Breast epithelium (tissue), 4 donors: ENCODE data around the gene CXCL17. TPM values are rescaled to one million over a fixed set of nuclear protein-coding genes. Genes with fewer than 3 reads are reported as not detected.
"Not testable (repeated sequence)": the region's sequence is repeated elsewhere in the genome, so short reads cannot be mapped to it uniquely, and the experiment has no call there.

Source experiments
- DNase-seq, 2 donors: peaks; one replicate each; pipeline ENCODE4 v3.0.0-alpha.2; 2019; ENCODE audit warnings: low spot score in 2 of 2
- H3K27ac ChIP-seq, 2 donors: fragments of 200-600 bp; sonication (generic) in 1 of 2; one replicate each; pipeline ENCODE4 v1.5.1; 2016 to 2019; ENCODE audit warnings: mild to moderate bottlenecking in 1 of 2
- H3K27me3 ChIP-seq, 2 donors: fragments of 200-600 bp; sonication (generic) in 1 of 2; one replicate each; pipeline versions ENCODE4 v1.5.1 to v1.6.0; 2017 to 2019; ENCODE audit warnings: control low read depth in 1 of 2, mild to moderate bottlenecking in 1 of 2
- H3K36me3 ChIP-seq: fragments of 200-600 bp; one replicate; pipeline ENCODE4 v1.5.1; 2019
- H3K4me1 ChIP-seq, 2 donors: fragments of 200-600 bp; sonication (generic); one replicate each; pipeline ENCODE4 v1.5.1; 2016 to 2019; ENCODE audit warnings: control low read depth in 1 of 2
- H3K4me3 ChIP-seq, 3 donors: fragments of 200-600 bp; sonication (generic); 1 replicate in 2 of 3; 2 replicates in 1 of 3; pipeline ENCODE4 v1.5.1; 2016 to 2019; ENCODE audit warnings: mild to moderate bottlenecking in 3 of 3, moderate library complexity in 2 of 3
- H3K9me3 ChIP-seq, 2 donors: fragments of 200-600 bp; sonication (generic) in 1 of 2; one replicate each; pipeline ENCODE4 v1.5.1; 2016 to 2019; ENCODE audit warnings: control low read depth in 1 of 2
- POLR2A ChIP-seq: fragments of 450-650 bp; IDR thresholded peaks from one replicate; pipeline ENCODE4 v1.6.1; 2016; ENCODE audit warnings: antibody characterized with exemption, mild to moderate bottlenecking, moderate library complexity
- POLR2AphosphoS5 ChIP-seq, 3 donors: sonication (generic); formaldehyde crosslinking; IDR thresholded peaks; one replicate each; pipeline ENCODE4 v1.6.1; 2017; ENCODE audit warnings: antibody characterized with exemption in 3 of 3
- intact Hi-C: fragments of 100-400 bp; cut with DNase I; formaldehyde crosslinking; loops from one replicate; pipeline ENCODE4 v1.15.1; 2023; ENCODE audit warnings: low total_unique reads
- total RNA-seq, 3 donors: library from RNA; depleted of rRNA; stranded (reverse); fragments of >200 nt; gene quantifications; one replicate each; pipeline ENCODE4 v1.1.0, GENCODE V29; 2016
- TF ChIP-seq, protein P1 (sequence below), 3 donors: fragments of 450-650 bp; IDR thresholded peaks; one replicate each; pipeline ENCODE4 v1.5.1; 2016 to 2017; ENCODE audit warnings: antibody characterized with exemption in 3 of 3, mild to moderate bottlenecking in 3 of 3, moderate library complexity in 3 of 3

Gene CXCL17
- total RNA-seq, 3 donors from 2014 or later = 2.2 to 2.9 TPM; not detected in 1

DNA sequence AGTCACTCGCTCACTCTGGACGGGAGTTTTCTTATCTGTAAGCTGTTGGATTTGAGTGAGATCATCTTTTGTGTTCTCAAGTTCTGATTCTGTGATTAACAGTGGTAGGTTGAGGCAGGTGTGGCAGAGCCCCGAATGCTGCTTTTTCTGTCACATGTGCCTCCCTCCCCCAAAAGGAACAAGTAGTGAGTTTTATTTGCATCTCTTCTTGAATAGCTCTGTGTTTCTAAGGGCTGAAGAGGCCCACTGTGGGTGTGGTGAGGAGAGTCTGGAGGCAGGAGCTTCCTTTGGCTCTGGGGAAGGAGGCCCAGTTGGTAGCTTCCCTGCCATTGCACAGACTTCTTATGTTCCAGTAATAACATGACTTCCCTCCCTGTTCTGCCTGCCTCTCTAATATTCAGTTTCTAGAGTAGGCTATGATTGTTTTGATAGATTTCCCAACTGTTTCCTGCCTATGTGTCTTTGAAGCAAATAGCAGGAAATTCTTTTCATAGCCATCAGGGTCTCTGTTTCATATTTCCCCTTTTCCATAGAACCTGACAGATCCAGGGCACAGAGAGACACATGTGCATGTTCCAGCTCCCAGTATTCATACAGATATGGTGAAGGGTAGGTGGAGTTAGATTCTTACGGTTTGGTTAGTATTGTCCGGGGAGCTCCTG lies 23.9 kb upstream of the CXCL17 start:
- H3K4me3 ChIP-seq = no peak overlapping the region
- no peak for TF ChIP-seq POLR2AphosphoS5 (IDR thresholded peaks at IDR 0.05)
- no peak for TF ChIP-seq POLR2A
- TF ChIP-seq, protein P1, sequence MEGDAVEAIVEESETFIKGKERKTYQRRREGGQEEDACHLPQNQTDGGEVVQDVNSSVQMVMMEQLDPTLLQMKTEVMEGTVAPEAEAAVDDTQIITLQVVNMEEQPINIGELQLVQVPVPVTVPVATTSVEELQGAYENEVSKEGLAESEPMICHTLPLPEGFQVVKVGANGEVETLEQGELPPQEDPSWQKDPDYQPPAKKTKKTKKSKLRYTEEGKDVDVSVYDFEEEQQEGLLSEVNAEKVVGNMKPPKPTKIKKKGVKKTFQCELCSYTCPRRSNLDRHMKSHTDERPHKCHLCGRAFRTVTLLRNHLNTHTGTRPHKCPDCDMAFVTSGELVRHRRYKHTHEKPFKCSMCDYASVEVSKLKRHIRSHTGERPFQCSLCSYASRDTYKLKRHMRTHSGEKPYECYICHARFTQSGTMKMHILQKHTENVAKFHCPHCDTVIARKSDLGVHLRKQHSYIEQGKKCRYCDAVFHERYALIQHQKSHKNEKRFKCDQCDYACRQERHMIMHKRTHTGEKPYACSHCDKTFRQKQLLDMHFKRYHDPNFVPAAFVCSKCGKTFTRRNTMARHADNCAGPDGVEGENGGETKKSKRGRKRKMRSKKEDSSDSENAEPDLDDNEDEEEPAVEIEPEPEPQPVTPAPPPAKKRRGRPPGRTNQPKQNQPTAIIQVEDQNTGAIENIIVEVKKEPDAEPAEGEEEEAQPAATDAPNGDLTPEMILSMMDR (IDR thresholded peaks at IDR 0.05) = no peak
- DNase-seq = no peak
- peak overlapping the region in 1 of 2 donors; percentile 14 for H3K27ac ChIP-seq
- no peaks in the 10 kb centered on the region for H3K9me3 ChIP-seq
- H3K27me3 ChIP-seq = no peaks in the 10 kb centered on the region
- intact Hi-C loops = no loop called here
- no peaks in the 10 kb centered on the region for H3K36me3 ChIP-seq
- H3K4me1 ChIP-seq = no peaks in the 10 kb centered on the region

DNA sequence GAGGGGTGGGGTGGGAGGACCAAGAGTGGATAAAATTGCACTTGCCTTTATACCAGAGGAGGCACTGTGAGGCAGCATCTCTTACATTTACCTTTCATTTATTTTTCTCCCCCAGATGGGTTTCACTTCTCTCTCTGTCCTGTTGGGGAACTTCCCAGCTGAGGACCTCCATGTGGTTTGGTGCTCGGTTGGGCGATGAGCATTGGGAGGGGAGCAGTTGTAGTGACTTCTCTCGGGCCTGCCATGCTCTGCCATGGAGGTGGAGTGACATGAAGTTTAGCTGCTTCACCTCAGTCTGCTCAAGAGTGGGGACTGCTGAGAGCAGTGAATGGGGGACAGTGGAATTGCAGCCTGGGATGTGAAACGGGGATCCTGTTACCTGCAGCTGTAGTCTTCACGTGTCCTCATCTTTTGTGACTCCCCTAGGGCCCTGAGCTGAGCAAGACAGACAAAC lies 23.1 kb upstream of the CXCL17 start:
- Histone ChIP-seq H3K4me3 (no peak overlapping the region), H3K27me3 (no peaks in the 10 kb centered on the region), H3K4me1 (no peaks in the 10 kb centered on the region), H3K27ac (peak overlapping the region in 1 of 2 donors; percentile 14), H3K36me3 (no peaks in the 10 kb centered on the region), H3K9me3 (no peaks in the 10 kb centered on the region)
- TF ChIP-seq POLR2AphosphoS5 (IDR thresholded peaks at IDR 0.05) (no peak), POLR2A (no peak)
- TF ChIP-seq, protein P1 (IDR thresholded peaks at IDR 0.05) = no peak
- intact Hi-C loops = no loop called here
- no peak for DNase-seq

DNA sequence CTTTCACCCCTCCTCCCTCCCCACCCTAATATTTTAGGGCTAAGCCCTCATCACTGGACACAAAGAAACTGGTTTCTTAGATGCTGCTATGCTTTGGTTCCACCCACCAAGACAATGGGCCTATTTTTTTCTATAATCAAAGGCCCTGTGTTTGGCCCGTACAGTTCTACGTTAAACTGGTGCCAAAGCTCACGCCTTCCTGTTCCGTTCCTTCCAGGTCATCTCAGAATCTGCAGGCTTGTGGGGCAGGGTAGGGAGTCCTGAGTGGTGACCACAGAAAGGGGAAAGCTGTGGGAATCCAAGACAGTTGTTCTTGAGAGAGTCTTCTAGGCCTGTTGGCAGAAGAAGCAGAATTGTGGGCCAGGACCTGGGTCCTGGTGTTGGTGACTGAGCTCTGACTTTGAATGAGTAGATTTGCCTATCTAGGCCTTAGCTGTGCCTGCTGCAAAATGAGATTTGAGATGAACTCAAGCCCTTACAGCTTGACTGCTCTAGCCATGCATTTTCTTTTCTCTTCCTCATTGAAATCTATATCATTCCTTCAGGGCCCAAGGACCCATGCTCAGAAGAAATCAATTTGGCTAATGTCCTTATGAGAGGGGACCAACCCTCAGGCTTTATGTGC lies 19.1 kb upstream of the CXCL17 start:
- intact Hi-C loops = no loop called here
- peak overlapping the region; percentile 81 to 83 for H3K27ac ChIP-seq
- peak in 1 of 2 donors; percentile 48 for DNase-seq

DNA sequence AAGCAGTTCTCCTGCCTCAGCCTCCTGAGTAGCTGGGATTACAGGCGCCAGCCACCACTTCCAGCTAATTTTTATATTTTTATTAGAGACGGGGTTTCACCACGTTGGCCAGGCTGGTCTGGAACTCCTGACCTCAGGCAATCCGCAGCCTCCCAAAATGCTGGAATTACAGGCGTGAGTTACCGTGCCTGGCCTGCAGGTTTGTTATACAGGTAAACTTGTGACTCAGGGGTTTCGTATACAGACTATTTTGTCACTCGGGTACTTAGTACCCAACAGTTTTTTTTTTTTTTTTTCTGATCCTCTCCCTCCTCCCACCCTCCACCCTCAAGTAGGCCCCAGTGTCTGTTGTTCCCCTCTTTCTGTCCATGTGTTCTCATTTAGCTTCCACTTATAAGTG lies 18.5 kb upstream of the CXCL17 start:
- intact Hi-C loops, DNase-seq, H3K4me3 ChIP-seq, H3K4me1 ChIP-seq, H3K9me3 ChIP-seq, H3K36me3 ChIP-seq, H3K27me3 ChIP-seq: not testable (repeated sequence)
- H3K27ac ChIP-seq = peak overlapping the region in 1 of 2 donors; percentile 83
- TF ChIP-seq, protein P1 (IDR thresholded peaks at IDR 0.05) = peak in 1 of 3 donors; percentile 8

More for the DNA sequence above, 19.1 kb upstream of the CXCL17 start:
- H3K36me3 ChIP-seq = no peaks in the 10 kb centered on the region
- no peaks in the 10 kb centered on the region for H3K4me1 ChIP-seq
- TF ChIP-seq, protein P1 (IDR thresholded peaks at IDR 0.05) = no peak
- TF ChIP-seq POLR2AphosphoS5 (IDR thresholded peaks at IDR 0.05) (no peak), POLR2A (no peak)
- H3K9me3 ChIP-seq = no peaks in the 10 kb centered on the region
- H3K4me3 ChIP-seq = no peak overlapping the region
- H3K27me3 ChIP-seq = no peaks in the 10 kb centered on the region

DNA sequence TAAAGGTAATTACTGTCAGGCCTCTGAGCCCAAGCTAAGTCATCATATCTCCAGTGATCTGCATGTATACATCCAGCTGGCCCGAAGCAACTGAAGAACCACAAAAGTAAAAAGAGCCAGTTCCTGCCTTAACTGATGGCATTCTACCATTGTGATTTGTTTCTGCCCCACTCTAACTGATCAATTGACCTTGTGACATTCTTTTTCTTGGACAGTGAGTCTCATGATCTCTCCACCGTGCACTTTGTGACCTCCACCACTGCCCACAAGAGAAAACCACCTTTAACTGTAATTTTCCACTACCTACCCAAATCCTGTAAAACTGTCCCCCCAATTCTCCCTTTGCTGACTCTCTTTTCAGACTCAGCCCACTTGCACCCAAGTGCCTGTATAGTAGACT lies 17.2 kb upstream of the CXCL17 start:
- TF ChIP-seq POLR2AphosphoS5 (IDR thresholded peaks at IDR 0.05) (no peak), POLR2A (no peak)
- TF ChIP-seq, protein P1 (IDR thresholded peaks at IDR 0.05) = no peak
- Histone ChIP-seq H3K27ac (no peak overlapping the region), H3K4me1 (no peaks in the 10 kb centered on the region), H3K36me3 (no peaks in the 10 kb centered on the region), H3K27me3 (no peaks in the 10 kb centered on the region), H3K9me3 (no peaks in the 10 kb centered on the region), H3K4me3 (no peak overlapping the region)
- DNase-seq = no peak
- intact Hi-C loops = loop anchor here (10.0 kb wide), 1 partner anchor 65 kb away; the partner anchor contains the start of gene CEACAM1
